NCI-H2196 treated with DMSO at 0.1 percent for 48 hours (cell line): ENCODE data around the gene LRRC28.

Source experiments
- DNase-seq: peaks from one replicate; lab custom pipeline; 2025; ENCODE audit not compliant: unreplicated experiment; lab: John Stamatoyannopoulos, UW

LRRC28 gene

GRCh38 chr15:99433757-99434450 lies 182.6 kb downstream of the LRRC28 start:
- DNase-seq, result no peak

- no peak for DNase-seq
These were observed 183.3 kb downstream of the LRRC28 start for GRCh38 chr15:99434506-99435112.

GRCh38 chr15:99435113-99435695 lies 183.9 kb downstream of the LRRC28 start:
- DNase-seq, result no peak

- no peak for DNase-seq
These were observed 184.7 kb downstream of the LRRC28 start for GRCh38 chr15:99435877-99436541.

GRCh38 chr15:99436542-99437314 lies 185.4 kb downstream of the LRRC28 start:
- DNase-seq, result no peak

GRCh38 chr15:99437315-99438223 lies 186.3 kb downstream of the LRRC28 start:
- no peak for DNase-seq

GRCh38 chr15:99438224-99438585 lies 186.9 kb downstream of the LRRC28 start:
- DNase-seq, result no peak

- DNase-seq, result no peak
These were observed 187.6 kb downstream of the LRRC28 start for GRCh38 chr15:99438691-99439523.

GRCh38 chr15:99439524-99439835 lies 188.2 kb downstream of the LRRC28 start:
- no peak for DNase-seq

GRCh38 chr15:99440029-99440428 lies 188.7 kb downstream of the LRRC28 start:
- no peak for DNase-seq
